K562 (cell line): ENCODE data around the gene S100A3. TPM values are rescaled to one million over a fixed set of nuclear protein-coding genes. Genes with fewer than 3 reads are reported as not detected.

Experiments used
- BHLHE40 ChIP-seq: IDR thresholded peaks from 2 replicates; pipeline ENCODE4 v1.6.1; 2011; ENCODE audit warnings: low read length, improper control_type of control experiment
- CHD1 ChIP-seq: fragments of 200-600 bp; sonication (generic); IDR thresholded peaks from one replicate; pipeline ENCODE4 v1.6.1; 2012; ENCODE audit warnings: mild to moderate bottlenecking, moderate library complexity, low read length, inconsistent platforms
- DIDO1 ChIP-seq: fragments of 450-650 bp; IDR thresholded peaks from 2 replicates; pipeline ENCODE4 v1.6.1; 2016; ENCODE audit warnings: low read depth, missing biosample characterization, missing genetic modification characterization
- DPF2 ChIP-seq: fragments of 450-650 bp; IDR thresholded peaks from 2 replicates; pipeline ENCODE4 v1.6.1; 2016
- GABPA ChIP-seq: fragments of 200-800 bp; sonication (Bioruptor generic); conservative IDR thresholded peaks from 2 replicates; pipeline ENCODE4 v1.6.1; 2016; ENCODE audit warnings: low read depth, missing genetic modification characterization, missing compliant biosample characterization
- HLTF ChIP-seq: fragments of 450-650 bp; IDR thresholded peaks from 2 replicates; pipeline ENCODE4 v1.6.1; 2016
- MEIS2 ChIP-seq: fragments of 450-650 bp; IDR thresholded peaks from 2 replicates; pipeline ENCODE4 v1.6.1; 2014; ENCODE audit warnings: mild to moderate bottlenecking; ENCODE audit not compliant: partially characterized antibody
- NFATC3 ChIP-seq: fragments of 450-650 bp; IDR thresholded peaks from 2 replicates; pipeline ENCODE4 v1.6.1; 2017; ENCODE audit warnings: mild to moderate bottlenecking
- PRMT5 ChIP-seq: sonication (generic); formaldehyde crosslinking; IDR thresholded peaks from 2 replicates; pipeline ENCODE4 v1.5.0; 2020; ENCODE audit warnings: missing genetic modification reagents
- RFX5 ChIP-seq: IDR thresholded peaks from 2 replicates; pipeline ENCODE4 v1.6.1; 2011; ENCODE audit warnings: low read depth, mild to moderate bottlenecking, improper control_type of control experiment, low read length
- SNRNP70 ChIP-seq: fragments of 200-400 bp; formaldehyde crosslinking; optimal IDR thresholded peaks from 2 replicates; pipeline ENCODE3; 2017; ENCODE audit warnings: low read depth, low read length
- TRIM28 ChIP-seq: fragments of 450-650 bp; IDR thresholded peaks from 2 replicates; pipeline ENCODE4 v1.6.1; 2017
- ZFP36 ChIP-seq: fragments of 150-350 bp; IDR thresholded peaks from 2 replicates; pipeline ENCODE4 v1.6.1; 2018; ENCODE audit warnings: low read length, low read depth; ENCODE audit not compliant: partially characterized antibody
- polyA plus RNA-seq, 8 experiments: library from polyadenylated mRNA; depleted of rRNA in 4 of 8; stranded (reverse) in 5 of 8; unstranded in 3 of 8; fragments of >200 nt; fragmentation: Nextera tagmentation in 2 of 8; fragmentation: Illumina TruSeq in 1 of 8; extraction: Ambion mirVana in 2 of 8; extraction: Trizol in 1 of 8; gene quantifications; 2 replicates each; pipeline versions ENCODE4 v1.2.1 to v1.2.3, GENCODE V29; 2011 to 2014; ENCODE audit warnings: inconsistent platforms in 1 of 8, missing spikeins in 1 of 8
- total RNA-seq, 7 experiments: library from RNA; depleted of rRNA in 6 of 7; stranded (reverse); fragments of >200 nt in 6 of 7; fragmentation: Illumina TruSeq in 2 of 7; extraction: Trizol in 2 of 7; gene quantifications; 2 replicates each; pipeline versions ENCODE4 v1.2.1 to v1.2.3, GENCODE V29; 2011 to 2021; ENCODE audit warnings: low replicate concordance in 1 of 7
- TF ChIP-seq, protein P1 (sequence below), 2 experiments: IDR thresholded peaks in 1 of 2; conservative IDR thresholded peaks in 1 of 2; 2 replicates each; pipeline ENCODE4 v1.6.1; 2016; ENCODE audit warnings: low read depth in 2 of 2, mild to moderate bottlenecking in 1 of 2, missing compliant biosample characterization in 1 of 2, missing genetic modification characterization in 1 of 2, moderate library complexity in 1 of 2
- TF ChIP-seq, protein P2 (sequence below), 2 experiments: fragments of 450-650 bp in 1 of 2; sonication (generic) in 1 of 2; formaldehyde crosslinking; conservative IDR thresholded peaks; 2 replicates each; pipeline versions ENCODE4 v1.4.0 to v1.8.1; 2020 to 2022; ENCODE audit warnings: mild to moderate bottlenecking in 1 of 2, missing genetic modification reagents in 1 of 2
- TF ChIP-seq, protein P3 (sequence below): fragments of 250-450 bp; sonication (Bioruptor Pico); IDR thresholded peaks from 2 replicates; pipeline ENCODE4 v1.8.0; 2021; ENCODE audit warnings: borderline replicate concordance, mild to moderate bottlenecking, moderate library complexity; ENCODE audit not compliant: poor library complexity, severe bottlenecking
- TF ChIP-seq, protein P4 (sequence below): fragments of 250-450 bp; sonication (Bioruptor Pico); IDR thresholded peaks from 2 replicates; pipeline ENCODE4 v1.5.0; 2021; ENCODE audit warnings: mild to moderate bottlenecking, moderate library complexity
- TF ChIP-seq, protein P5 (sequence below): fragments of 250-450 bp; sonication (Bioruptor Pico); IDR thresholded peaks from 2 replicates; pipeline ENCODE4 v1.8.0; 2022; ENCODE audit warnings: moderate library complexity, mild to moderate bottlenecking, inconsistent platforms

The S100A3 gene
- total and polyA plus RNA-seq, 9 of the 15 experiments (the other 6 are each of a cell fraction or from before 2014, with no cell fraction given): 0.08 to 1.7 (median 0.18) TPM; not detected in 4

DNA sequence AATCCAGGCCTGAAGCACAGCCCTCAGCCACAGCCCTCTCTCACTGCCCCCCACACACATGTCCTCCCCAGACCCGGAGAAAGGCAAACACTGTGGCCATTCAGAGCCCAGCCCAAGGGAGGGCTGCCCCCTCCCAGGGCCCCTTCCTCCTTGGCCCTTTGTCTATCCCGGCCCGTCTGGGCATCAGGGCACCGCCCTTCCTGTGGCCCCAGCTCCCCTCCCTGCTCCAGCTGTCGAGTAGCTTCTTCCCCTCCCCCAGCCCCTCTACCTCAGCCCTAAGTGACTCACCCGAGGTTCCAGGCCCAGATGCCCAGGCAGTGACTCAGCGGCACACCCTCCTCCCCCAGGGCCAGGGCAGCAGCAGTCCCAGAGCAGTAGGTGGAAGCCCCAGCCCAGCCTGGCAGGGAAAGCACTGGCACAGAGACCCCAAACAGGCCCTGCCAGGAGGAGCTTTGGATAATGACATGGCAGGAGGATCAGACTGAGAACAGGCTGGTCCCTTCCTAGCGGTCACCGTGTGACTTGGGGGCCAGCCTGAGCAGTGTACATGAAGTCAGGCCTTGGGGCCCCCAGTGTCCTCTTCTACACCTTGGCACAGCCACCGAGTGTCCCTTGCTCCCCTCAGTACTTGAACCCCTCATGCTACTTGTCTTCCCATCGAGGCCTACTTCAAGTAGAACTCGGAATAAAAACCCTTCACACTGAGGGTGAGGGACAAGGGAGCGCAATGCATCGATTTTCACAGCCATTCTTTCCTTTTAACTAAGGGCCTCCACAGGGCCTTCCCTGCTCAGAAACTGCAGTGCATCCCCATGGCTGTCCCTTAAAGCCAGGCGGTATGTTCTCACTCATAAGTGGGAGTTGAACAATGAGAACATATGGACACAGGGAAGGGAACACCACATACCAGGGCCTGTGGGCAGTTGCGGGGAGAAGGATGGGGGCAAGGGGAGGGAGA lies 17.6 kb upstream of the S100A3 start (continued):
- TF ChIP-seq, protein P1, sequence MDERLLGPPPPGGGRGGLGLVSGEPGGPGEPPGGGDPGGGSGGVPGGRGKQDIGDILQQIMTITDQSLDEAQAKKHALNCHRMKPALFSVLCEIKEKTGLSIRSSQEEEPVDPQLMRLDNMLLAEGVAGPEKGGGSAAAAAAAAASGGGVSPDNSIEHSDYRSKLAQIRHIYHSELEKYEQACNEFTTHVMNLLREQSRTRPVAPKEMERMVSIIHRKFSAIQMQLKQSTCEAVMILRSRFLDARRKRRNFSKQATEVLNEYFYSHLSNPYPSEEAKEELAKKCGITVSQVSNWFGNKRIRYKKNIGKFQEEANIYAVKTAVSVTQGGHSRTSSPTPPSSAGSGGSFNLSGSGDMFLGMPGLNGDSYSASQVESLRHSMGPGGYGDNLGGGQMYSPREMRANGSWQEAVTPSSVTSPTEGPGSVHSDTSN (CRISPR knock-in tag; IDR thresholded peaks at IDR 0.05; ENCODE audit: low read depth): no peak
- TF ChIP-seq, protein P1 (tag; conservative IDR thresholded peaks at IDR 0.05; ENCODE audit: low read depth): no peak
- TF ChIP-seq, protein P2, sequence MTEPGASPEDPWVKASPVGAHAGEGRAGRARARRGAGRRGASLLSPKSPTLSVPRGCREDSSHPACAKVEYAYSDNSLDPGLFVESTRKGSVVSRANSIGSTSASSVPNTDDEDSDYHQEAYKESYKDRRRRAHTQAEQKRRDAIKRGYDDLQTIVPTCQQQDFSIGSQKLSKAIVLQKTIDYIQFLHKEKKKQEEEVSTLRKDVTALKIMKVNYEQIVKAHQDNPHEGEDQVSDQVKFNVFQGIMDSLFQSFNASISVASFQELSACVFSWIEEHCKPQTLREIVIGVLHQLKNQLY (CRISPR knock-in tag; conservative IDR thresholded peaks at IDR 0.05): no peak
- TF ChIP-seq RFX5 (no peak), SNRNP70 (no peak), TRIM28 (0 out of 2 replicates have a peak, but pooled peaks have one; percentile 31), DIDO1 (tag) (peak; percentile 53; the same call in 1 of the 2 replicates), BHLHE40 (peak; percentile 55), DPF2 (peak; percentile 98), HLTF (0 out of 2 replicates have a peak, but pooled peaks have one; percentile 53), ZFP36 (peak; percentile 2), GABPA (tag) (peak; percentile 55), CHD1 (no peak), NFATC3 (no peak), MEIS2 (no peak), PRMT5 (CRISPR knock-in tag) (no peak)
- TF ChIP-seq, protein P3, sequence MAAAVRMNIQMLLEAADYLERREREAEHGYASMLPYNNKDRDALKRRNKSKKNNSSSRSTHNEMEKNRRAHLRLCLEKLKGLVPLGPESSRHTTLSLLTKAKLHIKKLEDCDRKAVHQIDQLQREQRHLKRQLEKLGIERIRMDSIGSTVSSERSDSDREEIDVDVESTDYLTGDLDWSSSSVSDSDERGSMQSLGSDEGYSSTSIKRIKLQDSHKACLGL (CRISPR knock-in tag): no peak
- TF ChIP-seq, protein P4, sequence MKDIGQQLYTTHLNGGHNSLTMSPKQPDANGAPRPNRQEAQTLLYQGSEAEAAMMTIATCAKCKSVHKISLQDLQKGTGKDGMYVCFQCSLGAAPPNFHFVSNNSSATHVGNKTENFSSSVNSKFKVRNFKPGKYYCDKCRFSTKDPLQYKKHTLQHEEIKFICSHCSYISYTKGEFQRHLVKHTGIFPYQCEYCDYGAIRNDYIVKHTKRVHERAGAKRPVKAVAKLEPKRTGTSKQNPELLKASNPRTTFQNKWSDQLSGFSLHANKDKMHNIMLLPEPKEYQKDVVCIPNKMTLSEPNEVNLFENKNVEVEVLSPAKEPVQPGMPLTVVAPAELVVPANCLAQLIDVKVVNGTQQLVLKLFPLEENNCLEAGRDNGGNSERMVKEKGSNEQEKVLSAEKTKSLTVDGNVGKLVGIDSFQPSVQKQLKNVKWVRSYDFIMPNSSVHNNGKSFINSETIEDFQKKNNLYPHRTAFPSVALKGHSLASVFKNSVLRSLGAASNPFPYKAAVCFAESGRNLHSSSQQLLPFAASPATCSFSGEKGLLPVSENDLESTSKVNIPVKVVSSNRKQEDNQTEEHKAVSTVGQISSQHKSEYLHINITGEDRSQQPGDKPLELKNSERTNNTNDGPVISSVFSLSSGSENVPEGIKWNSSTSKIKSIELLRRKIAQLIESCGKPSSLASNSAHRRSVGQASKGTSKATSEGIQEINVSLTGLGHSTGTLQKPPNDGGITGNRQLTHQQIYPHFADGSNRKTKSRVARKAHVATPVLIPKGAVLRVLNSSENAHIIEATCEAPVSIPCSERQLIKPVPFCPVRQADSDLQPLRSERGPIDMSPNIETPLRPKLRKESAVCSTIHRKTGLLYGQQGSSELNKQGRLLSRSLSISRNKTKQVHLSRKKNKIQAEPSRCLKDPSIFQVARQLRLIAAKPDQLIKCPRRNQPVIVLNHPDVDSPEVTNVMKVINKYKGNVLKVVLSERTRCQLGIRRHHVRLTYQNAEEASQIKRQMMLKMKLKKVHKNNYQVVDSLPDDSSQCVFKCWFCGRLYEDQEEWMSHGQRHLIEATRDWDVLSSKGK (CRISPR knock-in tag): no peak
- TF ChIP-seq, protein P5, sequence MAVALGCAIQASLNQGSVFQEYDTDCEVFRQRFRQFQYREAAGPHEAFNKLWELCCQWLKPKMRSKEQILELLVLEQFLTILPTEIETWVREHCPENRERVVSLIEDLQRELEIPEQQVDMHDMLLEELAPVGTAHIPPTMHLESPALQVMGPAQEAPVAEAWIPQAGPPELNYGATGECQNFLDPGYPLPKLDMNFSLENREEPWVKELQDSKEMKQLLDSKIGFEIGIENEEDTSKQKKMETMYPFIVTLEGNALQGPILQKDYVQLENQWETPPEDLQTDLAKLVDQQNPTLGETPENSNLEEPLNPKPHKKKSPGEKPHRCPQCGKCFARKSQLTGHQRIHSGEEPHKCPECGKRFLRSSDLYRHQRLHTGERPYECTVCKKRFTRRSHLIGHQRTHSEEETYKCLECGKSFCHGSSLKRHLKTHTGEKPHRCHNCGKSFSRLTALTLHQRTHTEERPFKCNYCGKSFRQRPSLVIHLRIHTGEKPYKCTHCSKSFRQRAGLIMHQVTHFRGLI (CRISPR knock-in tag): 0 out of 2 replicates have a peak, but pooled peaks have one; percentile 51
